HepG2 (cell line): ENCODE results near the gene ZPR1.

ENCODE experiments used
- ARID3A ChIP-seq: IDR thresholded peaks from 2 replicates; pipeline ENCODE4 v1.6.1; 2012; ENCODE audit warnings: low read depth, low read length, improper control_type of control experiment
- CTCF ChIP-seq: sonication (generic); formaldehyde crosslinking; IDR thresholded peaks from 2 replicates; pipeline ENCODE4 v1.5.0; 2020; ENCODE audit warnings: mild to moderate bottlenecking, missing genetic modification reagents, moderate library complexity
- DMTF1 ChIP-seq: sonication (generic); formaldehyde crosslinking; IDR thresholded peaks from 2 replicates; pipeline ENCODE4 v1.4.0; 2020; ENCODE audit warnings: mild to moderate bottlenecking, missing genetic modification reagents
- GMEB1 ChIP-seq: sonication (generic); formaldehyde crosslinking; IDR thresholded peaks from 2 replicates; pipeline ENCODE4 v1.5.1; 2020; ENCODE audit warnings: missing genetic modification reagents, mild to moderate bottlenecking, borderline replicate concordance
- HDAC1 ChIP-seq: sonication (generic); formaldehyde crosslinking; IDR thresholded peaks from 2 replicates; pipeline ENCODE4 v1.5.1; 2020; ENCODE audit warnings: mild to moderate bottlenecking, missing genetic modification reagents
- HDAC2 ChIP-seq: sonication (generic); formaldehyde crosslinking; IDR thresholded peaks from 2 replicates; pipeline ENCODE4 v1.4.0; 2020; ENCODE audit warnings: missing genetic modification reagents
- HNRNPL ChIP-seq: fragments of 200-400 bp; formaldehyde crosslinking; IDR thresholded peaks from 2 replicates; pipeline ENCODE4 v1.6.1; 2017; ENCODE audit warnings: mild to moderate bottlenecking, low read depth, low read length
- MYPOP ChIP-seq: sonication (generic); formaldehyde crosslinking; IDR thresholded peaks from 2 replicates; pipeline ENCODE4 v1.8.1; 2023; ENCODE audit warnings: mild to moderate bottlenecking, moderate library complexity, missing genetic modification reagents
- POLR2A ChIP-seq, 2 experiments: IDR thresholded peaks; 2 replicates each; pipeline ENCODE4 v1.6.1; 2011; ENCODE audit warnings: low read depth in 2 of 2, low read length in 2 of 2, mild to moderate bottlenecking in 1 of 2, moderate library complexity in 1 of 2; ENCODE audit not compliant: insufficient read depth in 1 of 2
- RNF2 ChIP-seq: fragments of 450-650 bp; conservative IDR thresholded peaks from 2 replicates; pipeline ENCODE4 v1.6.1; 2016; ENCODE audit warnings: low read depth
- SIN3A ChIP-seq: IDR thresholded peaks from 2 replicates; pipeline ENCODE4 v1.6.1; 2011; ENCODE audit warnings: low read depth, mild to moderate bottlenecking, control low read depth, low read length, borderline replicate concordance
- UBTF ChIP-seq: sonication (generic); formaldehyde crosslinking; IDR thresholded peaks from 2 replicates; pipeline ENCODE4 v1.4.0; 2020; ENCODE audit warnings: mild to moderate bottlenecking, missing genetic modification reagents
- ZNF234 ChIP-seq: sonication (generic); formaldehyde crosslinking; conservative IDR thresholded peaks from 2 replicates; pipeline ENCODE4 v1.5.1; 2020; ENCODE audit warnings: mild to moderate bottlenecking, missing genetic modification reagents
- ZNF784 ChIP-seq: sonication (generic); formaldehyde crosslinking; IDR thresholded peaks from 2 replicates; pipeline ENCODE4 v1.5.1; 2020; ENCODE audit warnings: missing genetic modification reagents, mild to moderate bottlenecking, borderline replicate concordance

- TF ChIP-seq POLR2A (IDR thresholded peaks at IDR 0.05; ENCODE audit: insufficient read depth in 1 of 2, low read depth in 2 of 2, low read length in 2 of 2): 0 out of 4 replicates have a peak, but pooled peaks of 1 of the 2 experiments have one; percentile 13
- TF ChIP-seq SIN3A: no peak
- TF ChIP-seq HDAC2 (CRISPR knock-in tag): no peak
- TF ChIP-seq DMTF1: no peak
- TF ChIP-seq ZNF234 (CRISPR knock-in tag): no peak
- TF ChIP-seq CTCF (CRISPR knock-in tag): peak; percentile 72
- TF ChIP-seq MYPOP (CRISPR knock-in tag): no peak
- TF ChIP-seq HDAC1: no peak
- TF ChIP-seq ZNF784 (CRISPR knock-in tag): no peak
- TF ChIP-seq ARID3A: no peak
- TF ChIP-seq RNF2: no peak
- no peak for TF ChIP-seq HNRNPL
- TF ChIP-seq UBTF (CRISPR knock-in tag): 0 out of 2 replicates have a peak, but pooled peaks have one; percentile 2
- TF ChIP-seq GMEB1: no peak
Measured at GRCh38 chr11:116825434-116825833, 37.6 kb upstream of the ZPR1 start.
